Placental pericyte (primary cell): ENCODE measurements around the gene KCNS1. TPM values are rescaled to one million over a fixed set of nuclear protein-coding genes. Genes with fewer than 3 reads are reported as not detected.

Source experiments
- total RNA-seq: library from RNA; depleted of rRNA; stranded (reverse); fragments of >200 nt; gene quantifications from 2 replicates; pipeline ENCODE4 v1.2.3, GENCODE V29; 2012

KCNS1 gene
- 0.14 and 0.44 TPM in 2 replicates for total RNA-seq

GRCh38 chr20:45100563-45101245 is at the start of gene KCNS1:
KCNS1 (minus strand) TSS chr20:45101127; CDS start chr20:45099236, 1,891 bp downstream.

DNA sequence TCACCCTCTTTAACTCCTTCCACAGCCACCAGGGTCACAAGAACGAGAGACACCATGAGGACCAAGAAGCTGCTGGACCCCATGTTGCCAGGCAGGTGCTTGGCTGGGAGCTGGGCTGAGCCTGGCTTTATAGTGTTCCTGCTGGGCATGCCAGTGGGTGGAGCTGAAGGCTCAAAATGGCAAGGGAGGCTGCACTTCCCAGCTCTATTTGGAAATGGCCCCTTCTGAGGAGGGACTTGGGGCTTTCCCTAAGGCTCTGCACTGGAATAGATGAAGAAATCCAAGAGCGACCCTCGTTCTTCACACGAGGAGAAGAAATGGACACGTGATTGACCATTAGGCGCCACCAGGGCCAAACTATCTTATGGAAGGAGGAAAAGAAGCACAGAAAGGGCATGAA is 23.4 kb upstream of the KCNS1 start, which contains the start of gene WFDC12:
WFDC12 (minus strand) TSS at position 101 of the 400 bp plus-strand sequence; CDS start at position 83, 18 bp downstream.

GRCh38 chr20:45114465-45115385 is 13.8 kb upstream of the KCNS1 start, which contains the start of gene WFDC5:
WFDC5 (minus strand) TSS chr20:45115174; CDS start chr20:45115083, 91 bp downstream.

Other genes with a start within 250 kb of the KCNS1 start
- gene YWHAB, start 215.4 kb downstream of the KCNS1 start, total RNA-seq: 116 and 173 TPM in 2 replicates
- gene PABPC1L, start 191.1 kb downstream of the KCNS1 start, total RNA-seq: 14.3 and 17.3 TPM in 2 replicates
- 13.8 and 40.5 TPM in 2 replicates for gene TOMM34, start 140.7 kb downstream of the KCNS1 start, total RNA-seq
- gene STK4, start 134.6 kb downstream of the KCNS1 start, total RNA-seq: 24.5 and 46.8 TPM in 2 replicates
- not detected in 2 replicates for gene WFDC5, start 14.0 kb upstream of the KCNS1 start, total RNA-seq
- not detected in 2 replicates for gene WFDC12, start 23.3 kb upstream of the KCNS1 start, total RNA-seq
- 0.44 TPM in 1 of 2 replicates, not detected in the other for gene PI3, start 73.8 kb upstream of the KCNS1 start, total RNA-seq
- not detected in 2 replicates for gene SEMG1, start 105.9 kb upstream of the KCNS1 start, total RNA-seq
- not detected in 2 replicates for gene SEMG2, start 120.2 kb upstream of the KCNS1 start, total RNA-seq
- gene SLPI, start 153.4 kb upstream of the KCNS1 start, total RNA-seq: not detected in 2 replicates
- not detected in 2 replicates for gene RBPJL, start 205.7 kb upstream of the KCNS1 start, total RNA-seq
- 0.22 TPM in 1 of 2 replicates, not detected in the other for gene MATN4, start 207.2 kb upstream of the KCNS1 start, total RNA-seq
- gene SDC4, start 247.3 kb upstream of the KCNS1 start, total RNA-seq: 212 and 227 TPM in 2 replicates